HL-60 (cell line): Measurements from ENCODE around the gene STK17A.

Source experiments
- DNase-seq, 2 experiments: peaks; one replicate each; pipeline ENCODE4 v3.0.0-alpha.2; 2010 to 2020; ENCODE audit warnings: low read depth in 1 of 2, low spot score in 1 of 2
- H3K27ac ChIP-seq: fragments of 250-450 bp; sonication (Bioruptor Pico); replicated peaks from 2 replicates; pipeline ENCODE4 v1.5.1; 2020; ENCODE audit warnings: mild to moderate bottlenecking, moderate library complexity
- H3K27me3 ChIP-seq: fragments of 250-450 bp; sonication (Bioruptor Pico); 2 replicates; pipeline ENCODE4 v1.5.1; 2021; ENCODE audit warnings: mild to moderate bottlenecking, moderate library complexity; ENCODE audit not compliant: insufficient read depth, poor library complexity, severe bottlenecking
- H3K4me3 ChIP-seq: replicated peaks from 2 replicates; pipeline ENCODE4 v1.5.1; 2011; ENCODE audit warnings: mild to moderate bottlenecking, control low read depth, low read length; ENCODE audit not compliant: insufficient read depth
- GABPA ChIP-seq: IDR thresholded peaks from 2 replicates; pipeline ENCODE4 v1.6.1; 2012; ENCODE audit warnings: low read depth
- POLR2AphosphoS5 ChIP-seq: IDR thresholded peaks from 2 replicates; pipeline ENCODE4 v1.6.1; 2012; ENCODE audit warnings: low read depth
- SPI1 ChIP-seq: IDR thresholded peaks from 2 replicates; pipeline ENCODE4 v1.6.1; 2012; ENCODE audit warnings: low read depth, mild to moderate bottlenecking, borderline replicate concordance
- TF ChIP-seq, protein P1 (sequence below): IDR thresholded peaks from 2 replicates; pipeline ENCODE4 v1.6.1; 2012; ENCODE audit warnings: low read depth; ENCODE audit not compliant: insufficient replicate concordance
- TF ChIP-seq, protein P2 (sequence below): IDR thresholded peaks from one replicate; pipeline ENCODE4 v1.5.1; 2011; ENCODE audit warnings: low read length, control low read depth, inconsistent platforms; ENCODE audit not compliant: insufficient read depth

Gene STK17A

DNA sequence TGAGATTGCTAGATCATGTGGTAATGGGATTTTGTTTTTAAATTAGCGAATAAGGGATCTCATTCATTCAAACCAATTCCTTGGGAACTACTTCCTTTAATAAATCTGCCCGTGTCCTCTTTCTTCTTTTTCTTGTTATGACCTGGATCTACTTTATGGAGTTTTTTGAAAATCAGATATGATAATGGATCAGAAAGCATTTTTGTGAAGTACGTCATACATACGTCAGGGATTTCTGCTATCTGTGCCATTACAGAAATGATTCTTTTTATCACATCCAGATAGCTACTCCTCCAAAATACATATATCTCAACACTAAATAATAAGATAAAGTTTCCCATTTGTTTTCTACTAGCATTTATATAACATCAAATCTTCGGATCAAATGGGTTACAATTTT is 40.2 kb upstream of the STK17A start:
- TF ChIP-seq, protein P1, sequence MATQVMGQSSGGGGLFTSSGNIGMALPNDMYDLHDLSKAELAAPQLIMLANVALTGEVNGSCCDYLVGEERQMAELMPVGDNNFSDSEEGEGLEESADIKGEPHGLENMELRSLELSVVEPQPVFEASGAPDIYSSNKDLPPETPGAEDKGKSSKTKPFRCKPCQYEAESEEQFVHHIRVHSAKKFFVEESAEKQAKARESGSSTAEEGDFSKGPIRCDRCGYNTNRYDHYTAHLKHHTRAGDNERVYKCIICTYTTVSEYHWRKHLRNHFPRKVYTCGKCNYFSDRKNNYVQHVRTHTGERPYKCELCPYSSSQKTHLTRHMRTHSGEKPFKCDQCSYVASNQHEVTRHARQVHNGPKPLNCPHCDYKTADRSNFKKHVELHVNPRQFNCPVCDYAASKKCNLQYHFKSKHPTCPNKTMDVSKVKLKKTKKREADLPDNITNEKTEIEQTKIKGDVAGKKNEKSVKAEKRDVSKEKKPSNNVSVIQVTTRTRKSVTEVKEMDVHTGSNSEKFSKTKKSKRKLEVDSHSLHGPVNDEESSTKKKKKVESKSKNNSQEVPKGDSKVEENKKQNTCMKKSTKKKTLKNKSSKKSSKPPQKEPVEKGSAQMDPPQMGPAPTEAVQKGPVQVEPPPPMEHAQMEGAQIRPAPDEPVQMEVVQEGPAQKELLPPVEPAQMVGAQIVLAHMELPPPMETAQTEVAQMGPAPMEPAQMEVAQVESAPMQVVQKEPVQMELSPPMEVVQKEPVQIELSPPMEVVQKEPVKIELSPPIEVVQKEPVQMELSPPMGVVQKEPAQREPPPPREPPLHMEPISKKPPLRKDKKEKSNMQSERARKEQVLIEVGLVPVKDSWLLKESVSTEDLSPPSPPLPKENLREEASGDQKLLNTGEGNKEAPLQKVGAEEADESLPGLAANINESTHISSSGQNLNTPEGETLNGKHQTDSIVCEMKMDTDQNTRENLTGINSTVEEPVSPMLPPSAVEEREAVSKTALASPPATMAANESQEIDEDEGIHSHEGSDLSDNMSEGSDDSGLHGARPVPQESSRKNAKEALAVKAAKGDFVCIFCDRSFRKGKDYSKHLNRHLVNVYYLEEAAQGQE: no peak
- TF ChIP-seq POLR2AphosphoS5 (no peak), GABPA (no peak), SPI1 (no peak)
- TF ChIP-seq, protein P2, sequence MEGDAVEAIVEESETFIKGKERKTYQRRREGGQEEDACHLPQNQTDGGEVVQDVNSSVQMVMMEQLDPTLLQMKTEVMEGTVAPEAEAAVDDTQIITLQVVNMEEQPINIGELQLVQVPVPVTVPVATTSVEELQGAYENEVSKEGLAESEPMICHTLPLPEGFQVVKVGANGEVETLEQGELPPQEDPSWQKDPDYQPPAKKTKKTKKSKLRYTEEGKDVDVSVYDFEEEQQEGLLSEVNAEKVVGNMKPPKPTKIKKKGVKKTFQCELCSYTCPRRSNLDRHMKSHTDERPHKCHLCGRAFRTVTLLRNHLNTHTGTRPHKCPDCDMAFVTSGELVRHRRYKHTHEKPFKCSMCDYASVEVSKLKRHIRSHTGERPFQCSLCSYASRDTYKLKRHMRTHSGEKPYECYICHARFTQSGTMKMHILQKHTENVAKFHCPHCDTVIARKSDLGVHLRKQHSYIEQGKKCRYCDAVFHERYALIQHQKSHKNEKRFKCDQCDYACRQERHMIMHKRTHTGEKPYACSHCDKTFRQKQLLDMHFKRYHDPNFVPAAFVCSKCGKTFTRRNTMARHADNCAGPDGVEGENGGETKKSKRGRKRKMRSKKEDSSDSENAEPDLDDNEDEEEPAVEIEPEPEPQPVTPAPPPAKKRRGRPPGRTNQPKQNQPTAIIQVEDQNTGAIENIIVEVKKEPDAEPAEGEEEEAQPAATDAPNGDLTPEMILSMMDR: no peak
- Histone ChIP-seq H3K4me3 (no peak overlapping the region), H3K27ac (no peak overlapping the region), H3K27me3 (no peaks in the 10 kb centered on the region)
- DNase-seq: no peak

DNA sequence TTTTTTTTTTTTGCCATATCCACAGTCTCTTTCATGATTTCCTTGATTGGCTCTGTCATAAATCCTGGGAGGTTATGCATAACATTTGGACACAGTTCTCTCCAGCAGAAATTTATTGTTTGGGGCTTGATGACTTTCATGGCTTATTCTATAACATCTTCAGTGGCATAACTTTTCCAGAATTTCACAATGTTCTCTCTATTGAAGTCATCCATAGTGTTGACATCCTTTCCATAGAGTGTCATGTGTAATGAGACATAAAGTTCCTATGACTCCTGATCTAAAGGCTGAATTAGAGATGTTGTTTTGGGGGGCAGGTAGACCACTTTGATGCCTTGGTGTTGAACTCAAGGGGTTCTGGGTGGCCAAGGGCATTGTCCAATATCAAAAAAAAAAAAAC is 36.7 kb upstream of the STK17A start:
- TF ChIP-seq, protein P1: no peak
- TF ChIP-seq POLR2AphosphoS5 (no peak), GABPA (no peak), SPI1 (no peak)
- TF ChIP-seq, protein P2: no peak
- no peaks in the 10 kb centered on the region for H3K27me3 ChIP-seq
- DNase-seq: no peak
- no peak overlapping the region for H3K4me3 ChIP-seq
- H3K27ac ChIP-seq: no peak overlapping the region

DNA sequence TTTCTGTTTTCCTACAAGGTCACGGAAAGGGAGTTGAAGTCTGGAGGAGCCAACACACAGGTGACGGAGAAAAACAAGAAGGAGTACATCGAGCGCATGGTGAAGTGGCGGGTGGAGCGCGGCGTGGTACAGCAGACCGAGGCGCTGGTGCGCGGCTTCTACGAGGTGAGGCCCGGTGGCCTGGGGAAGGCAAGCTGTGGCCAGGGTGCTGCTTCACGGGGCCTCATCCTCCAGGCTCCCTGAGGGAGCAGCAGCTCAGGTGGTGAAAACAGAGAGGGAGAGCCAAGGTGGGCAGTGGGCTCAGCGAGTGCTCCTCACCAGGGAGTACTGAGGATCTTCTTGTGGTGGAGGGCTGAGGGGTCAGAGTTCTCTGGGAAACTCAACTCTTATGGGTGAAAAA is 32.5 kb upstream of the STK17A start:
- Histone ChIP-seq H3K27me3 (no peaks in the 10 kb centered on the region), H3K27ac (no peak overlapping the region), H3K4me3 (no peak overlapping the region)
- no peak for DNase-seq
- TF ChIP-seq GABPA (no peak), POLR2AphosphoS5 (no peak), SPI1 (no peak)
- TF ChIP-seq, protein P2: no peak
- TF ChIP-seq, protein P1: no peak
